Fibroblast of skin of left quadriceps (primary cell): ENCODE results near the gene CALD1.

ENCODE experiments used
- DNase-seq, 2 experiments: peaks; one replicate each; pipeline ENCODE4 v3.0.0-alpha.2; 2013; ENCODE audit warnings: low read depth in 2 of 2

Gene CALD1

GRCh38 chr7:134859783-134860182, 80.3 kb downstream of the CALD1 start:
- DNase-seq: no peak

GRCh38 chr7:134865001-134865845, 85.8 kb downstream of the CALD1 start:
- DNase-seq: no peak

GRCh38 chr7:134866617-134867016, 87.2 kb downstream of the CALD1 start:
- no peak for DNase-seq

GRCh38 chr7:134870156-134870555, 90.7 kb downstream of the CALD1 start:
- DNase-seq: no peak

- DNase-seq: no peak
Observed at GRCh38 chr7:134870781-134871180, 91.3 kb downstream of the CALD1 start.

- DNase-seq: no peak
Observed at GRCh38 chr7:134873253-134873652, 93.8 kb downstream of the CALD1 start.

- DNase-seq: no peak
Observed at GRCh38 chr7:134874407-134874806, 95.0 kb downstream of the CALD1 start.

- DNase-seq: no peak
Observed at GRCh38 chr7:134875867-134876266, 96.4 kb downstream of the CALD1 start.

- no peak for DNase-seq
Observed at GRCh38 chr7:134878746-134879357, 99.4 kb downstream of the CALD1 start.

GRCh38 chr7:134879815-134880475, 100.5 kb downstream of the CALD1 start:
- DNase-seq: no peak

- no peak for DNase-seq
Observed at GRCh38 chr7:134882481-134882880, 103.0 kb downstream of the CALD1 start.

- DNase-seq: peak; percentile 71 to 72
Observed at GRCh38 chr7:134885967-134886352, 106.5 kb downstream of the CALD1 start.

GRCh38 chr7:134886353-134887057, 107.1 kb downstream of the CALD1 start:
- DNase-seq: peak in 1 of 2 experiments; percentile 47

- DNase-seq: no peak
Observed at GRCh38 chr7:134887523-134887922, 108.1 kb downstream of the CALD1 start.

GRCh38 chr7:134888141-134888740, 108.8 kb downstream of the CALD1 start:
- DNase-seq: no peak

- DNase-seq: no peak
Observed at GRCh38 chr7:134890246-134891240, 111.1 kb downstream of the CALD1 start.

GRCh38 chr7:134891262-134891695, 111.8 kb downstream of the CALD1 start:
- DNase-seq: peak; percentile 83

- peak; percentile 53 to 60 for DNase-seq
Observed at GRCh38 chr7:134891696-134892678, 112.6 kb downstream of the CALD1 start.

- no peak for DNase-seq
Observed at GRCh38 chr7:134892963-134893362, 113.5 kb downstream of the CALD1 start.
